Fibroblast of lung (primary cell): ENCODE results near the gene ZNF543.

ENCODE experiments used
- CTCF ChIP-seq, 2 donors: IDR thresholded peaks in 1 of 2; conservative IDR thresholded peaks in 1 of 2; 1 replicate in 1 of 2; 2 replicates in 1 of 2; pipeline ENCODE4 v1.5.1; 2011 to 2012; ENCODE audit warnings: low read length in 2 of 2, control low read depth in 1 of 2, inconsistent platforms in 1 of 2, low read depth in 1 of 2, mild to moderate bottlenecking in 1 of 2
- EZH2 ChIP-seq: IDR thresholded peaks from 2 replicates; pipeline ENCODE4 v1.5.1; 2012; ENCODE audit warnings: low read length, control low read depth, mild to moderate bottlenecking; ENCODE audit errors: missing control alignments

- TF ChIP-seq CTCF (conservative IDR thresholded peaks at IDR 0.05 in 1 of 2, IDR thresholded peaks at IDR 0.05 in 1 of 2; ENCODE audit: low read depth in 1 of 2, low read length in 2 of 2) (no peak), EZH2 (no peak)
Observed at GRCh38 chr19:57327993-57328392, 7.7 kb downstream of the ZNF543 start.
